Coronary artery (tissue), 2 donors: Measurements from ENCODE around the gene APOC4.

Experiments used
- DNase-seq: peaks from one replicate; pipeline ENCODE4 v3.0.0-alpha.2; 2017; ENCODE audit warnings: low spot score
- H3K27ac ChIP-seq, 2 donors: fragments of 200-600 bp; sonication (generic); one replicate each; pipeline ENCODE4 v1.5.1; 2016 to 2019
- H3K4me3 ChIP-seq: fragments of 200-600 bp; sonication (generic); 2 replicates; pipeline ENCODE4 v1.5.1; 2016; ENCODE audit warnings: mild to moderate bottlenecking, moderate library complexity
- TF ChIP-seq, protein P1 (sequence below): fragments of 200-600 bp; sonication (generic); IDR thresholded peaks from one replicate; pipeline ENCODE4 v1.5.1; 2019; ENCODE audit warnings: antibody characterized with exemption

The APOC4 gene

DNA sequence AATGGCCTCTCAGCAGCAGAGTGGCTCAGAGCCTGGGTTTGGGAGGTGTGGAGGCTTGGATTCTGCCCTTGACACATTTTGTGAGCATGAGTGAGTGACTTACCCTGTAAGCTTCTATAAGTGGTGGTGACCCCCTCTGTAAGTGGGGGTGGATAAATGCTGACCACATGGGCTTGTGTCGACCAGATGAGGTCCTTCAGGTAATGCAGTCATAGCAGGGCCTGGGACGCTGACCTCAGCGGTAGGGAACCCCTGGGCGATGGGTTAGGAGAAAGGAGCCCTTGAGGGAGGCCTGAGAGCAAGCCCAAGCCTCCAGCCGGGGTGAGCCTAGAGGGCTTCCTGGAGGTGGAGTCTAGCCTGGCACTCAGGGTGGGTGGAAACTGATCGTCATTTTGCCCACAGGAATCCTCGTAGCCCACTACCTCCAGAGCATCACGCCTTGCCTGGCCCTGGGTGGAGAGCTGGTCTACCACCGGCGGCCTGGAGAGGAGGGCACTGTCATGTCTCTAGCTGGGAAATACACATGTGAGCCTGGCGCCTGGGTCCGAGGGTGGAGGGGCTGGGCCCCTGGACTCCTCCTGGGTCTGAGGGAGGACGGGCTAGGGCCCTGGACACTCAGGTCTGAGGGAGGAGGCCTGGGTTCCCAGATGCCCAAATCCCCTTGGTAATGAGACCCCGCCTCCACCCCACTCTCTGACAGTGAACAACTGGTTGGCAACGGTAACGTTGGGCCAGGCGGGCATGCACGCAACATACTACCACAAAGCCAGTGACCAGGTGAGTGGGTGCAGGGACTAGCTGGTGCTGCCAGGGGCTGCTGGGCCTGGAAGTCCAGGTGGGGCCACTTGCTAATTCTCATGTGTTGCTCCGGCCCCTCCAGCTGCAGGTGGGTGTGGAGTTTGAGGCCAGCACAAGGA, 41.5 kb upstream of the APOC4 start:
- Histone ChIP-seq H3K27ac (no peak overlapping the region), H3K4me3 (no peak overlapping the region)
- TF ChIP-seq, protein P1, sequence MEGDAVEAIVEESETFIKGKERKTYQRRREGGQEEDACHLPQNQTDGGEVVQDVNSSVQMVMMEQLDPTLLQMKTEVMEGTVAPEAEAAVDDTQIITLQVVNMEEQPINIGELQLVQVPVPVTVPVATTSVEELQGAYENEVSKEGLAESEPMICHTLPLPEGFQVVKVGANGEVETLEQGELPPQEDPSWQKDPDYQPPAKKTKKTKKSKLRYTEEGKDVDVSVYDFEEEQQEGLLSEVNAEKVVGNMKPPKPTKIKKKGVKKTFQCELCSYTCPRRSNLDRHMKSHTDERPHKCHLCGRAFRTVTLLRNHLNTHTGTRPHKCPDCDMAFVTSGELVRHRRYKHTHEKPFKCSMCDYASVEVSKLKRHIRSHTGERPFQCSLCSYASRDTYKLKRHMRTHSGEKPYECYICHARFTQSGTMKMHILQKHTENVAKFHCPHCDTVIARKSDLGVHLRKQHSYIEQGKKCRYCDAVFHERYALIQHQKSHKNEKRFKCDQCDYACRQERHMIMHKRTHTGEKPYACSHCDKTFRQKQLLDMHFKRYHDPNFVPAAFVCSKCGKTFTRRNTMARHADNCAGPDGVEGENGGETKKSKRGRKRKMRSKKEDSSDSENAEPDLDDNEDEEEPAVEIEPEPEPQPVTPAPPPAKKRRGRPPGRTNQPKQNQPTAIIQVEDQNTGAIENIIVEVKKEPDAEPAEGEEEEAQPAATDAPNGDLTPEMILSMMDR, result no peak
- no peak for DNase-seq

DNA sequence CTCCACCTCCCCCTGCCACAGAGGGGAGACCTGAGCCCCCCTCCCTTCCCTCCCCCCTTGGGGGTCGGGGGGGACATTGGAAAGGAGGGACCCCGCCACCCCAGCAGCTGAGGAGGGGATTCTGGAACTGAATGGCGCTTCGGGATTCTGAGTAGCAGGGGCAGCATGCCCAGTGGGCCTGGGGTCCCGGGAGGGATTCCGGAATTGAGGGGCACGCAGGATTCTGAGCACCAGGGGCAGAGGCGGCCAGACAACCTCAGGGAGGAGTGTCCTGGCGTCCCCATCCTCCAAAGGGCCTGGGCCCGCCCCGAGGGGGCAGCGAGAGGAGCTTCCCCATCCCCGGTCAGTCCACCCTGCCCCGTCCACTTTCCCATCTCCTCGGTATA, 38.8 kb upstream of the APOC4 start:
- no peak overlapping the region for H3K27ac ChIP-seq
- DNase-seq, result no peak
- no peak overlapping the region for H3K4me3 ChIP-seq
- TF ChIP-seq, protein P1, result no peak

DNA sequence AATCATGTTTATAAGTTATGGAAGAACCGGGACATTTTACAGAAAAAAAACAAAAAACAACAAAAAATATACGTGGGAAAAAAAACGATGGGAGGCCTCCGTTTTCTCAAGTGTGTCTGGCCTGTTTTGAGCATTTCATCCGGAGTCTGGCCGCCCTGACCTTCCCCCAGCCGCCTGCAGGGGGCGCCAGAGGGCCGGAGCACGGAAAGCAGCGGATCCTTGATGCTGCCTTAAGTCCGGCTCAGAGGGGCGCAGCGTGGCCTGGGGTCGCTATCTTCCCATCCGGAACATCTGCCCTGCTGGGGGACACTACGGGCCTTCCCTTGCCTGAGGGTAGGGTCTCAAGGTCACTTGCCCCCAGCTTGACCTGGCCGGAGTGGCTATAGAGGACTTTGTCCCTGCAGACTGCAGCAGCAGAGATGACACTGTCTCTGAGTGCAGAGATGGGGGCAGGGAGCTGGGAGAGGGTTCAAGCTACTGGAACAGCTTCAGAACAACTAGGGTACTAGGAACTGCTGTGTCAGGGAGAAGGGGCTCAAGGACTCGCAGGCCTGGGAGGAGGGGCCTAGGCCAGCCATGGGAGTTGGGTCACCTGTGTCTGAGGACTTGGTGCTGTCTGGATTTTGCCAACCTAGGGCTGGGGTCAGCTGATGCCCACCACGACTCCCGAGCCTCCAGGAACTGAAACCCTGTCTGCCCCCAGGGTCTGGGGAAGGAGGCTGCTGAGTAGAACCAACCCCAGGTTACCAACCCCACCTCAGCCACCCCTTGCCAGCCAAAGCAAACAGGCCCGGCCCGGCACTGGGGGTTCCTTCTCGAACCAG, 38.2 kb upstream of the APOC4 start:
- Histone ChIP-seq H3K4me3 (no peak overlapping the region), H3K27ac (no peak overlapping the region)
- DNase-seq, result peak; percentile 84
- TF ChIP-seq, protein P1, result peak; percentile 94

DNA sequence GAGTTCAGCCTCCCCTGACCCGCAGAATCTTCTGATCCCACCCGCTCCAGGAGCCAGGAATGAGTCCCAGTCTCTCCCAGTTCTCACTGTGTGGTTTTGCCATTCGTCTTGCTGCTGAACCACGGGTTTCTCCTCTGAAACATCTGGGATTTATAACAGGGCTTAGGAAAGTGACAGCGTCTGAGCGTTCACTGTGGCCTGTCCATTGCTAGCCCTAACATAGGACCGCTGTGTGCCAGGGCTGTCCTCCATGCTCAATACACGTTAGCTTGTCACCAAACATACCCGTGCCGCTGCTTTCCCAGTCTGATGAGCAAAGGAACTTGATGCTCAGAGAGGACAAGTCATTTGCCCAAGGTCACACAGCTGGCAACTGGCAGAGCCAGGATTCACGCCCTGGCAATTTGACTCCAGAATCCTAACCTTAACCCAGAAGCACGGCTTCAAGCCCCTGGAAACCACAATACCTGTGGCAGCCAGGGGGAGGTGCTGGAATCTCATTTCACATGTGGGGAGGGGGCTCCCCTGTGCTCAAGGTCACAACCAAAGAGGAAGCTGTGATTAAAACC, 37.5 kb upstream of the APOC4 start:
- TF ChIP-seq, protein P1, result no peak
- no peak overlapping the region for H3K27ac ChIP-seq
- H3K4me3 ChIP-seq, result no peak overlapping the region
- no peak for DNase-seq

DNA sequence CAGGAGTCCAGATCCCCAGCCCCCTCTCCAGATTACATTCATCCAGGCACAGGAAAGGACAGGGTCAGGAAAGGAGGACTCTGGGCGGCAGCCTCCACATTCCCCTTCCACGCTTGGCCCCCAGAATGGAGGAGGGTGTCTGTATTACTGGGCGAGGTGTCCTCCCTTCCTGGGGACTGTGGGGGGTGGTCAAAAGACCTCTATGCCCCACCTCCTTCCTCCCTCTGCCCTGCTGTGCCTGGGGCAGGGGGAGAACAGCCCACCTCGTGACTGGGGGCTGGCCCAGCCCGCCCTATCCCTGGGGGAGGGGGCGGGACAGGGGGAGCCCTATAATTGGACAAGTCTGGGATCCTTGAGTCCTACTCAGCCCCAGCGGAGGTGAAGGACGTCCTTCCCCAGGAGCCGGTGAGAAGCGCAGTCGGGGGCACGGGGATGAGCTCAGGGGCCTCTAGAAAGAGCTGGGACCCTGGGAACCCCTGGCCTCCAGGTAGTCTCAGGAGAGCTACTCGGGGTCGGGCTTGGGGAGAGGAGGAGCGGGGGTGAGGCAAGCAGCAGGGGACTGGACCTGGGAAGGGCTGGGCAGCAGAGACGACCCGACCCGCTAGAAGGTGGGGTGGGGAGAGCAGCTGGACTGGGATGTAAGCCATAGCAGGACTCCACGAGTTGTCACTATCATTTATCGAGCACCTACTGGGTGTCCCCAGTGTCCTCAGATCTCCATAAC, 36.4 kb upstream of the APOC4 start, which contains the start of gene APOE:
Gene APOE, plus strand, starts transcription at position 360 of the 724 bp plus-strand sequence. CDS start 829 bp downstream, outside the sequence.
- no peak for DNase-seq
- Histone ChIP-seq H3K27ac (peak within 1 kb of the TSS in 1 of 2 donors; percentile 3), H3K4me3 (peak within 1 kb of the TSS; percentile 26)
- TF ChIP-seq, protein P1, result no peak

DNA sequence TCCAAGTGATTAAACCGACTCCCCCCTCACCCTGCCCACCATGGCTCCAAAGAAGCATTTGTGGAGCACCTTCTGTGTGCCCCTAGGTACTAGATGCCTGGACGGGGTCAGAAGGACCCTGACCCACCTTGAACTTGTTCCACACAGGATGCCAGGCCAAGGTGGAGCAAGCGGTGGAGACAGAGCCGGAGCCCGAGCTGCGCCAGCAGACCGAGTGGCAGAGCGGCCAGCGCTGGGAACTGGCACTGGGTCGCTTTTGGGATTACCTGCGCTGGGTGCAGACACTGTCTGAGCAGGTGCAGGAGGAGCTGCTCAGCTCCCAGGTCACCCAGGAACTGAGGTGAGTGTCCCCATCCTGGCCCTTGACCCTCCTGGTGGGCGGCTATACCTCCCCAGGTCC, 34.4 kb upstream of the APOC4 start:
- Histone ChIP-seq H3K4me3 (no peak overlapping the region), H3K27ac (no peak overlapping the region)
- no peak for DNase-seq
- TF ChIP-seq, protein P1, result no peak
